Endothelial cell of umbilical vein (primary cell): ENCODE results near the gene CCN5. TPM values are rescaled to one million over a fixed set of nuclear protein-coding genes. Genes with fewer than 3 reads are reported as not detected.

ENCODE experiments used
- BruUV-seq: library from RNA; stranded (reverse); fragments of 400-500 nt; replicated peaks from 2 replicates; lab custom pipeline; 2021; lab: Mats Ljungman, UMichigan
- CTCF ChIA-PET: fragments of 300-600, 350-600 bp; sonication (Branson Sonifier 250); formaldehyde crosslinking; loops from one replicate; lab custom pipeline; 2021; ENCODE audit warnings: antibody characterized with exemption, inconsistent platforms; lab: Charles Lee
- POLR2A ChIA-PET: fragments of 300-600, 350-600 bp; sonication (Branson Sonifier 250); formaldehyde crosslinking; loops from one replicate; lab custom pipeline; 2021; ENCODE audit warnings: antibody characterized with exemption, inconsistent platforms; lab: Charles Lee
- DNase-seq: peaks from one replicate; pipeline ENCODE4 v3.0.0-alpha.2; 2011; ENCODE audit warnings: low read depth, low spot score
- FAIRE-seq: peaks from 2 replicates; lab custom pipeline; 2011; peaks lifted over from hg19 to GRCh38; lab: Jason Lieb, UNC
- H2AFZ ChIP-seq: 2 replicates; pipeline ENCODE4 v1.6.0; 2012; ENCODE audit warnings: low read depth, low read length, control low read depth, inconsistent platforms
- H3K27ac ChIP-seq: 2 replicates; pipeline ENCODE4 v1.5.1; 2011; ENCODE audit warnings: low read depth, mild to moderate bottlenecking, control low read depth, low read length, moderate library complexity; ENCODE audit not compliant: insufficient read depth
- H3K27me3 ChIP-seq, 2 experiments: 2 replicates each; pipeline versions ENCODE4 v1.6.0 to v1.6.1; 2011; ENCODE audit warnings: low read length in 2 of 2, mixed read lengths in 1 of 2; ENCODE audit not compliant: control insufficient read depth in 2 of 2, insufficient read depth in 2 of 2
- H3K36me3 ChIP-seq, 2 experiments: 2 replicates in 1 of 2; 3 replicates in 1 of 2; pipeline ENCODE4 v1.5.1; 2011; ENCODE audit warnings: low read length in 2 of 2, mild to moderate bottlenecking in 1 of 2, moderate library complexity in 1 of 2; ENCODE audit not compliant: control insufficient read depth in 2 of 2, insufficient read depth in 2 of 2; ENCODE audit errors: extremely low read depth in 1 of 2
- H3K4me1 ChIP-seq: 3 replicates; pipeline ENCODE4 v1.5.1; 2011; ENCODE audit warnings: mild to moderate bottlenecking, low read length; ENCODE audit not compliant: control insufficient read depth, insufficient read depth; ENCODE audit errors: extremely low read depth
- H3K4me2 ChIP-seq: 2 replicates; pipeline ENCODE4 v1.6.1; 2011; ENCODE audit warnings: low read length, control low read depth, mixed read lengths; ENCODE audit not compliant: insufficient read depth
- H3K4me3 ChIP-seq, 3 experiments: fragments of 200-600 bp in 1 of 3; sonication (generic), shearing (Covaris generic) in 1 of 3; replicated peaks in 1 of 3; 2 replicates each; pipeline ENCODE4 v1.5.1; 2011 to 2016; ENCODE audit warnings: control low read depth in 3 of 3, low read length in 3 of 3, mild to moderate bottlenecking in 2 of 3, inconsistent platforms in 1 of 3, low read depth in 1 of 3, moderate library complexity in 1 of 3; ENCODE audit not compliant: insufficient read depth in 1 of 3
- H3K79me2 ChIP-seq: 2 replicates; pipeline ENCODE4 v1.6.0; 2012; ENCODE audit warnings: low read length, inconsistent platforms; ENCODE audit not compliant: control insufficient read depth, insufficient read depth
- H3K9ac ChIP-seq: replicated peaks from 2 replicates; pipeline ENCODE3; 2011; ENCODE audit warnings: low read length, control low read depth; ENCODE audit not compliant: insufficient read depth; ENCODE audit errors: extremely low read depth
- H3K9me1 ChIP-seq: replicated peaks from 3 replicates; pipeline ENCODE4 v1.6.0; 2011; ENCODE audit warnings: mild to moderate bottlenecking, low read length; ENCODE audit not compliant: control insufficient read depth, insufficient read depth; ENCODE audit errors: extremely low read depth
- H3K9me3 ChIP-seq: replicated peaks from 2 replicates; pipeline ENCODE4 v1.5.1; 2012; ENCODE audit warnings: low read length, inconsistent platforms; ENCODE audit not compliant: control insufficient read depth, insufficient read depth
- H4K20me1 ChIP-seq: replicated peaks from 2 replicates; pipeline ENCODE3; 2011; ENCODE audit warnings: mild to moderate bottlenecking, low read length; ENCODE audit not compliant: control insufficient read depth, insufficient read depth; ENCODE audit errors: extremely low read depth
- EZH2 ChIP-seq: IDR thresholded peaks from 2 replicates; pipeline ENCODE4 v1.6.1; 2012; ENCODE audit warnings: borderline replicate concordance, low read depth, mild to moderate bottlenecking, moderate library complexity, low read length, inconsistent platforms; ENCODE audit not compliant: severe bottlenecking
- GATA2 ChIP-seq: IDR thresholded peaks from 2 replicates; pipeline ENCODE4 v1.7.0; 2011; ENCODE audit warnings: low read depth, mild to moderate bottlenecking, moderate library complexity, mixed read lengths, low read length; ENCODE audit not compliant: insufficient read length, insufficient read depth
- MAX ChIP-seq: IDR thresholded peaks from 2 replicates; pipeline ENCODE4 v1.6.1; 2011; ENCODE audit not compliant: insufficient read depth, insufficient read length
- POLR2AphosphoS5 ChIP-seq: IDR thresholded peaks from 2 replicates; pipeline ENCODE4 v1.6.1; 2012; ENCODE audit warnings: low read depth, mild to moderate bottlenecking, control low read depth, low read length, moderate library complexity; ENCODE audit not compliant: insufficient read depth
- dilution Hi-C: fragments of 300-500 bp; cut with MboI; formaldehyde crosslinking; loops from one replicate; pipeline ENCODE4 v1.15.0; 2019; ENCODE audit warnings: low sequenced_read_pairs; ENCODE audit not compliant: extremely low pct_ligation_motif_present
- intact Hi-C: fragments of 100-400 bp; cut with micrococcal nuclease; formaldehyde crosslinking; loops from one replicate; pipeline ENCODE4 v1.10.0; 2022
- polyA plus RNA-seq, 4 experiments: library from polyadenylated mRNA; depleted of rRNA in 3 of 4; stranded (reverse) in 3 of 4; unstranded in 1 of 4; fragments of >200 nt; gene quantifications; 2 replicates each; pipeline versions ENCODE4 v1.2.1 to v1.2.3, GENCODE V29; 2011 to 2012; ENCODE audit warnings: missing spikeins in 1 of 4
- total RNA-seq: library from RNA; stranded (reverse); gene quantifications from 2 replicates; pipeline ENCODE4 v1.2.3, GENCODE V29; 2021

CCN5 gene
- total and polyA plus RNA-seq, 2 donors (not counting 3 experiments of a cell fraction or from before 2014, with no cell fraction given) = 0.03 TPM; not detected in 1

GRCh38 chr20:44738813-44739477, 23.8 kb downstream of the CCN5 start:
- Histone ChIP-seq H3K9me1 (no peaks in the 10 kb centered on the region), H2AFZ (no peak overlapping the region), H3K79me2 (no peaks in the 10 kb centered on the region), H3K4me2 (no peak overlapping the region), H3K9me3 (no peaks in the 10 kb centered on the region), H3K4me3 (no peak overlapping the region), H3K36me3 (no peaks in the 10 kb centered on the region), H3K27ac (no peak overlapping the region), H3K9ac (no peak overlapping the region), H3K27me3 (peaks cover 0 to 11% of the 10 kb centered on the region in 2 experiments), H4K20me1 (no peaks in the 10 kb centered on the region), H3K4me1 (no peaks in the 10 kb centered on the region)
- dilution Hi-C loops (no loop called here), intact Hi-C loops (loop anchor here (10.0 kb wide), 2 partner anchors 204 to 264 kb away; partner anchors contain the start of gene TTPAL)
- ChIA-PET POLR2A (no interaction called here), CTCF (interaction anchor here (0.7 to 2.8 kb wide), 4 partner anchors 8 to 355 kb away, joined by 3 to 20 read pairs (median 4); no protein-coding TSS in a partner anchor)
- peak; percentile 95 for FAIRE-seq
- TF ChIP-seq POLR2AphosphoS5 = no peak
- peak; percentile 79 for TF ChIP-seq MAX
- peak; percentile 72 for DNase-seq
- no TSS peak for BruUV-seq

- dilution Hi-C loops = no loop called here
- H3K4me3 ChIP-seq = no peak overlapping the region
- H3K27me3 ChIP-seq = peaks cover 0 to 11% of the 10 kb centered on the region in 2 experiments
- H3K79me2 ChIP-seq = no peaks in the 10 kb centered on the region
- H4K20me1 ChIP-seq = no peaks in the 10 kb centered on the region
- no TSS peak for BruUV-seq
- FAIRE-seq = no peak
- H3K9me3 ChIP-seq = no peaks in the 10 kb centered on the region
- ChIA-PET POLR2A (no interaction called here), CTCF (interaction anchor here (1.1 to 1.5 kb wide), 3 partner anchors 16 to 57 kb away, joined by 3 to 5 read pairs (median 3); no protein-coding TSS in a partner anchor)
- H3K9ac ChIP-seq = no peak overlapping the region
- H3K36me3 ChIP-seq = no peaks in the 10 kb centered on the region
- no peak for TF ChIP-seq MAX
- TF ChIP-seq EZH2 = no peak
- no peak for TF ChIP-seq POLR2AphosphoS5
- no peak for TF ChIP-seq GATA2
- no peaks in the 10 kb centered on the region for H3K9me1 ChIP-seq
- no peak overlapping the region for H3K4me2 ChIP-seq
- DNase-seq = no peak
- intact Hi-C loops = loop anchor here (10.0 kb wide), 2 partner anchors 205 to 265 kb away; partner anchors contain the start of gene TTPAL
- H2AFZ ChIP-seq = no peak overlapping the region
- H3K4me1 ChIP-seq = no peaks in the 10 kb centered on the region
- no peak overlapping the region for H3K27ac ChIP-seq
Measured at GRCh38 chr20:44739942-44740341, 24.8 kb downstream of the CCN5 start.
